ENCODE data around the gene OR6A2.

GRCh38 chr11:6790546-6790945 lies 8.9 kb downstream of the OR6A2 start:
- TF ChIP-seq CTCF (IDR thresholded peaks at IDR 0.05; ENCODE audit: poor library complexity), result no peak
- TF ChIP-seq EZH2 (IDR thresholded peaks at IDR 0.05; ENCODE audit: borderline replicate concordance), result no peak
